T-cell (primary cell): ENCODE results near the gene NMUR2. TPM values are rescaled to one million over a fixed set of nuclear protein-coding genes. Genes with fewer than 3 reads are reported as not detected.
A peak's percentile ranks its signal among the peaks of the same experiment; 100 is the strongest.

Experiments used
- ATAC-seq, 4 experiments: fragments of 200-7000 bp in 3 of 4; fragments of 150-1000 bp in 1 of 4; cut with Tn5 transposase; replicated peaks in 1 of 4; 1 replicate in 3 of 4; 2 replicates in 1 of 4; pipeline ENCODE4 v1.10.0; 2021; ENCODE audit warnings: moderate library complexity in 3 of 4, mild to moderate bottlenecking in 2 of 4, moderate number of reproducible peaks in 1 of 4
- CTCF ChIA-PET, 2 donors: fragments of 300-600 bp; sonication (Branson Sonifier 250); formaldehyde crosslinking; loops; one replicate each; lab custom pipeline; 2022; ENCODE audit warnings: antibody characterized with exemption in 2 of 2; lab: Charles Lee
- POLR2A ChIA-PET, 2 donors: fragments of 300-600 bp; sonication (Branson Sonifier 250); formaldehyde crosslinking; loops; one replicate each; lab custom pipeline; 2022; ENCODE audit warnings: antibody characterized with exemption in 2 of 2; lab: Charles Lee
- DNase-seq, 35 experiments: peaks; one replicate each; pipeline versions ENCODE4 v3.0.0 to v3.0.0-alpha.2; 2013 to 2023
- H3K27ac ChIP-seq: one replicate; pipeline ENCODE4 v1.5.1; 2013; ENCODE audit warnings: low read length
- H3K27me3 ChIP-seq, 2 experiments: replicated peaks in 1 of 2; 1 replicate in 1 of 2; 2 replicates in 1 of 2; pipeline versions ENCODE4 v1.6.1 to v1.7.0; 2013; ENCODE audit warnings: low read length in 1 of 2, mixed read lengths in 1 of 2; ENCODE audit not compliant: control insufficient read depth in 2 of 2, insufficient read depth in 2 of 2; ENCODE audit errors: extremely low read depth in 1 of 2
- H3K36me3 ChIP-seq, 2 donors: 1 replicate in 1 of 2; 2 replicates in 1 of 2; pipeline versions ENCODE4 v1.6.1 to v1.7.0; 2013; ENCODE audit warnings: low read length in 1 of 2; ENCODE audit not compliant: control insufficient read depth in 2 of 2, insufficient read depth in 1 of 2; ENCODE audit errors: extremely low read depth in 1 of 2
- H3K4me1 ChIP-seq, 2 experiments: 1 replicate in 1 of 2; 2 replicates in 1 of 2; pipeline versions ENCODE4 v1.6.1 to v1.7.0; 2013; ENCODE audit warnings: low read length in 2 of 2, mixed read lengths in 1 of 2; ENCODE audit not compliant: insufficient read depth in 2 of 2, control insufficient read depth in 1 of 2; ENCODE audit errors: extremely low read depth in 1 of 2
- H3K4me3 ChIP-seq, 2 donors: 1 replicate in 1 of 2; 2 replicates in 1 of 2; pipeline versions ENCODE4 v1.5.1 to v1.7.0; 2013; ENCODE audit warnings: mild to moderate bottlenecking in 2 of 2, low read length in 1 of 2, moderate library complexity in 1 of 2; ENCODE audit not compliant: control insufficient read depth in 1 of 2; ENCODE audit errors: extremely low read depth in 1 of 2
- H3K9me3 ChIP-seq: 2 replicates; pipeline ENCODE4 v1.7.0; 2013
- H3K27ac Mint-ChIP-seq, 2 donors: one replicate each; pipeline ENCODE4 v1.8.0; 2020 to 2021; ENCODE audit warnings: mild to moderate bottlenecking in 2 of 2, mixed read lengths in 2 of 2
- H3K27me3 Mint-ChIP-seq, 2 donors: one replicate each; pipeline ENCODE4 v1.8.0; 2021 to 2022; ENCODE audit warnings: mixed read lengths in 2 of 2
- H3K36me3 Mint-ChIP-seq: one replicate; pipeline ENCODE4 v1.8.0; 2021; ENCODE audit warnings: mixed read lengths
- H3K4me1 Mint-ChIP-seq, 3 donors: one replicate each; pipeline ENCODE4 v1.8.0; 2020 to 2022; ENCODE audit warnings: mixed read lengths in 3 of 3, mild to moderate bottlenecking in 1 of 3
- H3K4me3 Mint-ChIP-seq, 3 donors: one replicate each; pipeline ENCODE4 v1.8.0; 2020 to 2022; ENCODE audit warnings: mild to moderate bottlenecking in 3 of 3, mixed read lengths in 3 of 3, moderate library complexity in 3 of 3
- H3K9me3 Mint-ChIP-seq, 3 donors: one replicate each; pipeline ENCODE4 v1.8.0; 2020 to 2022; ENCODE audit warnings: mixed read lengths in 3 of 3
- WGBS: methylation state at CpG from one replicate; pipeline ENCODE4 v1.1.5; 2013; ENCODE audit warnings: missing lambda C conversion rate; ENCODE audit not compliant: insufficient coverage; 5-methylcytosine and 5-hydroxymethylcytosine counted together
- total RNA-seq, 35 experiments: library from RNA in 6 of 35; stranded (reverse) in 6 of 35; fragments of 120-200 nt in 1 of 35; gene quantifications; one replicate each; pipeline versions ENCODE4 v1.2.1 to v1.2.4 and lab custom pipeline; 2013 to 2026

NMUR2 gene
- total RNA-seq, 5 donors from 2014 or later (not counting 1 experiment from before 2014, with no cell fraction given): not detected

DNA sequence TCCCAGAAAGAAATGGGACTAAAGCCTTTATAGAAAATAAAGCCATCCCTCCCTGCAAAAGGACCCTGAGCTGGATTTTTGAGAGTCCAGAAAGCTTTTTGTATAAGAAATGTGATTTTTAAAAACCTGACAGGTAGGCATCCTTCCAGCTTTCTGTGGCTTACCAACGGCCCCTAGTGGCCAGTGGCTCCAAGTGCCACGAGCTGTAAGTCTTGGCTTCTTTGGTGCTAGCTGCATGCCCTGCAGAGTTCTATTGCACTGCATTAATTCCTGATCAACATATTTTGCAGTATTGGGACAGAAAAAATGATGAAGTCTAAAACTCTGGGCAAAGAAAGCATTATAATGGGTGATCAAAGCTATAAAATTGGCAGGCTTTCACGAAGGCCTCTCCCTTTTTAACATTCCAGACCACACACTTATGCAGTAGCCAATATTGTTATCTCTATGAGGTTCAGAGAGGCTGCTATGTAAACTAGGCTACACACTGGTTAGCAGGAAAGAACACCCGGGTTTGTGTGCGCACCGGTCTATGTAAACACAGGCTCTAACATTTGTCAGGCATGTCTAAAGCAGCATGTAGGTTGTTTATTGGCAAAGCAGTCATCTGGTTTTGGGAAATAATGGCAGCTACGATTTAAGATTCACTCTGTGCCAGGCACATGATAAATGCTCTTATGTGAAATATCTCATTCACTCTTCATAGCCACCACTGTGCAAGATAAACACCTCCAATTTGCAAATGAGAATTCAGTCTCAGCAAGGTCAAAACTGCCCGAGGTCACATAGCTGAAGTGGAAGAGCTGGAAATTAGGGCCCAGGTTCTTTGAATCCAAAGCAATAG lies 55.2 kb downstream of the NMUR2 start:
- H3K9me3 Mint-ChIP-seq: peaks cover 0 to 3% (median 0%) of the 10 kb centered on the region in 3 donors
- Histone ChIP-seq H3K27ac (no peak overlapping the region), H3K36me3 (no peaks in the 10 kb centered on the region), H3K27me3 (no peaks in the 10 kb centered on the region), H3K4me1 (no peaks in the 10 kb centered on the region), H3K9me3 (no peaks in the 10 kb centered on the region), H3K4me3 (no peak overlapping the region)
- CTCF ChIA-PET: interaction anchor here in 1 of 2 donors (0.7 to 3.4 kb wide), 5 partner anchors 19 to 691 kb away, joined by 3 to 19 read pairs (median 4); no protein-coding TSS in a partner anchor
- POLR2A ChIA-PET: no interaction called here
- H3K4me3 Mint-ChIP-seq: no peak overlapping the region
- peaks cover 0 to 1% of the 10 kb centered on the region in 2 donors for H3K27me3 Mint-ChIP-seq
- DNase-seq: peak in 13 of 35 experiments; percentile 0 to 27 (median 3)
- peak in 1 of 4 experiments; percentile 44 for ATAC-seq
- H3K36me3 Mint-ChIP-seq: no peaks in the 10 kb centered on the region
- no peaks in the 10 kb centered on the region for H3K4me1 Mint-ChIP-seq
- no peak overlapping the region for H3K27ac Mint-ChIP-seq
- WGBS: 67% methylated on average over 1 of the region's 8 CpGs
